Left lung (tissue), 10 donors: Measurements from ENCODE around the gene BIRC2. TPM values are rescaled to one million over a fixed set of nuclear protein-coding genes. Genes with fewer than 3 reads are reported as not detected.

ENCODE experiments used
- ATAC-seq: fragments of 200-7000 bp; cut with Tn5 transposase; one replicate; pipeline ENCODE4 v1.9.1; 2020; ENCODE audit warnings: moderate library complexity
- DNase-seq, 4 donors: peaks; one replicate each; pipeline ENCODE4 v3.0.0-alpha.2; 2013 to 2020
- H3K27ac ChIP-seq, 2 donors: fragments of 200-600 bp; sonication (generic) in 1 of 2; one replicate each; pipeline versions ENCODE4 v1.5.0 to v1.8.0; 2020 to 2021
- H3K27me3 ChIP-seq, 2 donors: fragments of 200-600 bp; sonication (generic) in 1 of 2; one replicate each; pipeline versions ENCODE4 v1.5.0 to v1.8.0; 2020 to 2021
- H3K36me3 ChIP-seq, 2 donors: fragments of 200-600 bp; sonication (generic) in 1 of 2; one replicate each; pipeline versions ENCODE4 v1.5.0 to v1.8.0; 2020 to 2021
- H3K4me1 ChIP-seq, 2 donors: fragments of 200-600 bp; one replicate each; pipeline ENCODE4 v1.8.0; 2021
- H3K4me3 ChIP-seq, 2 donors: fragments of 200-600 bp; sonication (generic) in 1 of 2; one replicate each; pipeline versions ENCODE4 v1.5.0 to v1.8.0; 2020 to 2021; ENCODE audit warnings: mild to moderate bottlenecking in 1 of 2
- H3K9me3 ChIP-seq, 2 donors: fragments of 200-600 bp; sonication (generic) in 1 of 2; one replicate each; pipeline versions ENCODE4 v1.5.0 to v1.8.0; 2020 to 2021
- CTCF ChIP-seq, 2 donors: fragments of 200-600 bp; sonication (generic) in 1 of 2; IDR thresholded peaks; one replicate each; pipeline versions ENCODE4 v1.5.0 to v1.8.0; 2021; ENCODE audit warnings: antibody characterized with exemption in 2 of 2
- intact Hi-C, 2 donors: fragments of 100-400 bp; cut with DNase I; formaldehyde crosslinking; loops; one replicate each; pipeline versions ENCODE4 v1.11.2 to v1.14.2; 2022
- polyA plus RNA-seq, 6 donors: library from polyadenylated mRNA; unstranded; fragments of 120-200 nt; gene quantifications; one replicate each; pipeline ENCODE4 v1.2.1, GENCODE V29; 2013; ENCODE audit not compliant: insufficient read length in 6 of 6
- total RNA-seq, 2 donors: library from RNA; stranded (reverse); fragmentation: NEBNext Ultra II Directional; extraction: Animal tissue kit (Norgen Biotek cat#: 25700); gene quantifications; one replicate each; pipeline ENCODE4 v1.2.1, GENCODE V29; 2021
- donor health status: DM: no; HTN: yes; CAD: no.
- donor health status: DM: no; HTN: no; CAD: no.

BIRC2 gene
- total and polyA plus RNA-seq, 8 donors = 37.2 to 81.4 (median 71.0) TPM

DNA sequence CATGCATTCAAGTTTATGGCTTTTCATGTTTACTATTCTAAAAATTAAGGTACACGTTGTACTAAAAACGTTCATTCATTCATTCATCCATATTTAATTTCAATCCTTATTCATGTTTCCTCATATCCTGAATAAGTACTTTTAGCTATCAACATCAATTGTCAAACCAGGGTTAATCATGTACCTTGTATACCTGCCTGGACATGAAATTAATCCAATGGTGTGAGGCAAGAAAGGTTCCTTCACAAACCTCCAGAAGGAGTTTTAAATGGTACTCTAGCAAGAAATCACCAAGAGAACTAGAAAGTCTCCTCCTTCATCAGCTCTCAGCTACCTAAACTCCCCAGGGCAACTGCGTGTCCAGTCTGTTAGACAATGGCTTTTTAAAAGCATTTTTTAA is 72.2 kb downstream of the BIRC2 start:
- H3K4me1 ChIP-seq = no peaks in the 10 kb centered on the region
- peaks cover 0 to 4% of the 10 kb centered on the region in 2 donors for H3K9me3 ChIP-seq
- H3K36me3 ChIP-seq = no peaks in the 10 kb centered on the region
- intact Hi-C loops = no loop called here
- no peak for TF ChIP-seq CTCF (IDR thresholded peaks at IDR 0.05)
- ATAC-seq (no peak), DNase-seq (no peak)
- H3K27me3 ChIP-seq = no peaks in the 10 kb centered on the region
- H3K4me3 ChIP-seq = no peak overlapping the region
- H3K27ac ChIP-seq = no peak overlapping the region

DNA sequence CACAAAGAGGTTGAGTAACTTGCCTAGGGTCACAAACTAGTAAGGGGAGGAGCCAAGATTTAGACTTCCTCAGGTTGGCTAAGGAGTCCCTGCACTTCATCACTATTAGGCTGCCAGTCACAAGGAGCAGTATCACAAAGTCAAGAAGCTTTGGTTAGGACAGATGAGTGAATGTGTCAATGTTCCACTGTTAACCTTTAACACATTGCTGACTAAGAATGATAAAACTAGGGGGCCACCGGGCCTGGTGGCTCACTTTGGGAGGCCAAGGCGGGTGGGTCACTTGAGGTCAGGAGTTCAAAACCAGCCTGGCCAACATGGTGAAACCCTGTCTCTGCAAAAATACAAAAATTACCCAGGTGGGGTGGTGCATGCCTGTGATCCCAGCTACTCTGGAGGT is 73.5 kb downstream of the BIRC2 start:
- DNase-seq = no peak
- no peak for TF ChIP-seq CTCF (IDR thresholded peaks at IDR 0.05)
- Histone ChIP-seq H3K9me3 (peaks cover 0 to 4% of the 10 kb centered on the region in 2 donors), H3K4me3 (no peak overlapping the region), H3K27me3 (no peaks in the 10 kb centered on the region), H3K36me3 (no peaks in the 10 kb centered on the region), H3K27ac (no peak overlapping the region), H3K4me1 (no peaks in the 10 kb centered on the region)
- ATAC-seq = no peak
- intact Hi-C loops = no loop called here

GRCh38 chr11:102421261-102421660 is 74.2 kb downstream of the BIRC2 start:
- TF ChIP-seq CTCF (IDR thresholded peaks at IDR 0.05) = no peak
- Histone ChIP-seq H3K4me1 (peaks cover 0 to 7% of the 10 kb centered on the region in 2 donors), H3K27me3 (no peaks in the 10 kb centered on the region), H3K36me3 (no peaks in the 10 kb centered on the region), H3K9me3 (peaks cover 0 to 4% of the 10 kb centered on the region in 2 donors), H3K27ac (no peak overlapping the region), H3K4me3 (no peak overlapping the region)
- DNase-seq (no peak), ATAC-seq (no peak)
- intact Hi-C loops = no loop called here

- intact Hi-C loops = no loop called here
- H3K27ac ChIP-seq = no peak overlapping the region
- no peak for DNase-seq
- no peaks in the 10 kb centered on the region for H3K36me3 ChIP-seq
- ATAC-seq = no peak
- H3K27me3 ChIP-seq = no peaks in the 10 kb centered on the region
- H3K4me1 ChIP-seq = peaks cover 0 to 20% of the 10 kb centered on the region in 2 donors
- H3K4me3 ChIP-seq = no peak overlapping the region
- peaks cover 0 to 4% of the 10 kb centered on the region in 2 donors for H3K9me3 ChIP-seq
- no peak for TF ChIP-seq CTCF (IDR thresholded peaks at IDR 0.05)
These were observed 76.1 kb downstream of the BIRC2 start for GRCh38 chr11:102422817-102423712.

DNA sequence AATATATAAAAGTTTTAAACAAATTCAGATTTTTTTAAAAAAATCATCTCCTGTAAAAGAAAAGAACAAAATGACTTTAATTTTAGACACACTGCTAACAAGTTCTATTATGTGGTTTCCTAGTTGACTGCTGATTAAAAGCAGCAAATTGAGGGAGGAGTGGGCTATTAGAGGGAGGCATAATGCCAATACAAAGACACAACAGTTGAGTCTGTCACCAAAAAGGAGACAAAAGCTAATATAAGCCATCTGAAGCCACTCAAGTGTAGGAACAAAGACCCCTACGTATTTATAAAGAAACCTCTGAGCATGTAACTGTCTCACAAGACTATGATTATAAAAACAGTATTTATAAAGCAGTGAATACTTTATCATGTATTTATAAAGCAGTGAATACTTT is 76.9 kb downstream of the BIRC2 start:
- no peak overlapping the region for H3K4me3 ChIP-seq
- ATAC-seq = no peak
- no peaks in the 10 kb centered on the region for H3K27me3 ChIP-seq
- no peak overlapping the region for H3K27ac ChIP-seq
- intact Hi-C loops = no loop called here
- peaks cover 0 to 24% of the 10 kb centered on the region in 2 donors for H3K4me1 ChIP-seq
- TF ChIP-seq CTCF (IDR thresholded peaks at IDR 0.05) = no peak
- no peaks in the 10 kb centered on the region for H3K36me3 ChIP-seq
- DNase-seq = no peak
- H3K9me3 ChIP-seq = no peaks in the 10 kb centered on the region
